Endothelial cell (in vitro differentiated cells): ENCODE measurements around the gene DACH2. TPM values are rescaled to one million over a fixed set of nuclear protein-coding genes. Genes with fewer than 3 reads are reported as not detected.

Experiments used
- DNase-seq: peaks from one replicate; pipeline ENCODE4 v3.0.0; 2021; ENCODE audit warnings: low spot score
- H3K27ac Mint-ChIP-seq: one replicate; pipeline ENCODE4 v1.8.0; 2021; ENCODE audit warnings: mixed read lengths, inconsistent platforms; ENCODE audit not compliant: unreplicated experiment
- H3K27me3 Mint-ChIP-seq: one replicate; pipeline ENCODE4 v1.8.0; 2021; ENCODE audit warnings: mild to moderate bottlenecking, moderate library complexity, mixed read lengths, inconsistent platforms; ENCODE audit not compliant: unreplicated experiment
- H3K36me3 Mint-ChIP-seq: one replicate; pipeline ENCODE4 v1.8.0; 2021; ENCODE audit warnings: mild to moderate bottlenecking, low read depth, mixed read lengths, inconsistent platforms; ENCODE audit not compliant: unreplicated experiment
- H3K4me1 Mint-ChIP-seq: one replicate; pipeline ENCODE4 v1.8.0; 2021; ENCODE audit warnings: mild to moderate bottlenecking, mixed read lengths, inconsistent platforms; ENCODE audit not compliant: unreplicated experiment
- H3K4me3 Mint-ChIP-seq: one replicate; pipeline ENCODE4 v1.8.0; 2021; ENCODE audit warnings: mild to moderate bottlenecking, mixed read lengths, inconsistent platforms; ENCODE audit not compliant: unreplicated experiment
- H3K9me3 Mint-ChIP-seq: one replicate; pipeline ENCODE4 v1.8.0; 2021; ENCODE audit warnings: mixed read lengths, inconsistent platforms; ENCODE audit not compliant: unreplicated experiment
- total RNA-seq: library from RNA; stranded (reverse); fragmentation: NEBNext Ultra II Directional; extraction: Animal tissue kit (Norgen Biotek cat#: 25700); gene quantifications from one replicate; pipeline ENCODE4 v1.2.1, GENCODE V29; 2021; ENCODE audit not compliant: unreplicated experiment
- TF ChIP-seq, protein P1 (sequence below): fragments of 200-600 bp; sonication (generic); IDR thresholded peaks from one replicate; pipeline ENCODE4 v1.5.0; 2021; ENCODE audit warnings: antibody characterized with exemption; ENCODE audit not compliant: unreplicated experiment

DACH2 gene
- total RNA-seq, 1 donor from 2014 or later: 0.08 TPM

DNA sequence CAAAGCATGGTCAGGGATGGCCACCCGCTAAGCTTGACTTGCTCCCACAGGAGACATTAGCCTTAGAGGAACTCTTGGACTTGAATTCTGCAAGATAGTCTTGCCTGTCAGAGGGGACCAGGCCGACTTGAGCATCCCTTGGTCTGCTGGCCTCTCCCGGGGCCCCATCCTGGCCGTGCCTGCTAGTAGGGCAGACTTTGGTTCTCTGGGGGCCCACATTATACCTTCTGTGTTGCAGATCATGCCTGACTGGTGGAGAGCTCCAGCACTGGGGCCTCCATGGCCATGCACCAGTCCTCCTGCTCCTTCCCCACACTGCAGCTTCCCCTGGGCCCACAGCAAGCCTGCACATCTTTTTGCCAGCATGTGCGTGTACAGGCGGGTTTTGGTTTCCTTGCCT, 46.5 kb downstream of the DACH2 start:
- DNase-seq: no peak
- TF ChIP-seq, protein P1, sequence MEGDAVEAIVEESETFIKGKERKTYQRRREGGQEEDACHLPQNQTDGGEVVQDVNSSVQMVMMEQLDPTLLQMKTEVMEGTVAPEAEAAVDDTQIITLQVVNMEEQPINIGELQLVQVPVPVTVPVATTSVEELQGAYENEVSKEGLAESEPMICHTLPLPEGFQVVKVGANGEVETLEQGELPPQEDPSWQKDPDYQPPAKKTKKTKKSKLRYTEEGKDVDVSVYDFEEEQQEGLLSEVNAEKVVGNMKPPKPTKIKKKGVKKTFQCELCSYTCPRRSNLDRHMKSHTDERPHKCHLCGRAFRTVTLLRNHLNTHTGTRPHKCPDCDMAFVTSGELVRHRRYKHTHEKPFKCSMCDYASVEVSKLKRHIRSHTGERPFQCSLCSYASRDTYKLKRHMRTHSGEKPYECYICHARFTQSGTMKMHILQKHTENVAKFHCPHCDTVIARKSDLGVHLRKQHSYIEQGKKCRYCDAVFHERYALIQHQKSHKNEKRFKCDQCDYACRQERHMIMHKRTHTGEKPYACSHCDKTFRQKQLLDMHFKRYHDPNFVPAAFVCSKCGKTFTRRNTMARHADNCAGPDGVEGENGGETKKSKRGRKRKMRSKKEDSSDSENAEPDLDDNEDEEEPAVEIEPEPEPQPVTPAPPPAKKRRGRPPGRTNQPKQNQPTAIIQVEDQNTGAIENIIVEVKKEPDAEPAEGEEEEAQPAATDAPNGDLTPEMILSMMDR: no peak
- Mint-ChIP-seq H3K27ac (no peak overlapping the region), H3K4me3 (no peak overlapping the region), H3K4me1 (no peaks in the 10 kb centered on the region), H3K36me3 (no peaks in the 10 kb centered on the region), H3K9me3 (no peaks in the 10 kb centered on the region), H3K27me3 (no peaks in the 10 kb centered on the region)

DNA sequence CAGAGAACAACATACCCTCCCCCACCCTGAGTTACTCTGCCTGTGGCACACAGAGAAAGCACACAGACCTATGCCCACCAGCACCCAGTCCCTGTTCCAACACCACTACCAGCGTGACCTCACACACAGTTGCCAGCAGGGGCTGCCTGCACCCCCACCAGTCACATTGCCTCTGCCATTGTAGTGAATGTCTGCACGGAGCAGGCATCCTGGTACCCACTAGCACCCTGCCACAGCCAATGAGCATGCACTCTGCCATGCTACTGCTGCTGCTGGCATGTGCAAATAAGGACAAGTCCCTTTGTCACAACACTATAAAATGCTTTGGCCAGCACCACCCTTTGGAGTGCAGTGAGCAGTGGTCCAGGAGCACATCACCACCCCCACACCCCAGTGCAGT, 47.1 kb downstream of the DACH2 start:
- Mint-ChIP-seq H3K36me3 (no peaks in the 10 kb centered on the region), H3K27ac (no peak overlapping the region), H3K4me1 (no peaks in the 10 kb centered on the region), H3K27me3 (no peaks in the 10 kb centered on the region), H3K4me3 (no peak overlapping the region), H3K9me3 (no peaks in the 10 kb centered on the region)
- no peak for DNase-seq
- TF ChIP-seq, protein P1: no peak

DNA sequence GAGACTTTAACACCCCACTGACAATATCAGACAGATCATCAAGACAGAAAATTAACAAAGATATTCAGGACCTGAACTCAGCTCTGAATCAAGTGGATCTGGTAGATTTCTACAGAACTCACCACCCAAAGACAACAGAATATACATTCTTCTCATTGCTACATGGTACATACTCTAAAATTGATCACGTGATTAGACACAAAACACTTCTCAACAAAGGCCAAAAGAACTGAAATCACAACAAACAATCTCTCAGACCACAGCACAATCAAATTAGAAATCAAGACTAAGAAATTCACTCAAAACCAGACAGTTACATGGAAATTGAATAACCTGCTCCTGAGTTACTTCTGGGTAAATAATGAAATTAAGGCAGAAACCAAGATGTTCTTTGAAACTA, 49.6 kb downstream of the DACH2 start:
- no peaks in the 10 kb centered on the region for H3K27me3 Mint-ChIP-seq
- H3K27ac Mint-ChIP-seq: no peak overlapping the region
- no peaks in the 10 kb centered on the region for H3K9me3 Mint-ChIP-seq
- no peak for DNase-seq
- H3K36me3 Mint-ChIP-seq: no peaks in the 10 kb centered on the region
- no peak overlapping the region for H3K4me3 Mint-ChIP-seq
- TF ChIP-seq, protein P1: no peak
- no peaks in the 10 kb centered on the region for H3K4me1 Mint-ChIP-seq

DNA sequence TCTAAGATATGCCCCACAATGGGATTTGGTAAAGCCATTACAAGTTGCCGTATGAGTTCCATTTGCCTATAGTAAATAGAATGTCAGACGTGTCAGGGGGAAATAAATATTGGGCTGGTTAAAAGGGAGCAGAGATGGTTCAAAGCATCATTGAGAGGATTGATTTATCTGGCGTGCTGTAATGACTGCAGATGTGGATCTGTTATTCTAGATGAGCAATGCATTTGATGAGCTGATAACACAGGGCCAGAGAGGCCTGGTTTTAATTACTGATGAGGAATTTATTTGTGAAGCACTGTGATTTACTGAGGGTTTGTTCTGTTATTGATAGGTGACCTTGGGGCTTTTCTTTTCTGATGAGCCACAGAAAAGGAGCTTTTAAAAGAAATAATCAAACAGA, 62.5 kb downstream of the DACH2 start:
- Mint-ChIP-seq H3K27me3 (no peaks in the 10 kb centered on the region), H3K4me3 (no peak overlapping the region), H3K36me3 (no peaks in the 10 kb centered on the region), H3K4me1 (no peaks in the 10 kb centered on the region), H3K9me3 (no peaks in the 10 kb centered on the region), H3K27ac (no peak overlapping the region)
- TF ChIP-seq, protein P1: no peak
- DNase-seq: no peak

DNA sequence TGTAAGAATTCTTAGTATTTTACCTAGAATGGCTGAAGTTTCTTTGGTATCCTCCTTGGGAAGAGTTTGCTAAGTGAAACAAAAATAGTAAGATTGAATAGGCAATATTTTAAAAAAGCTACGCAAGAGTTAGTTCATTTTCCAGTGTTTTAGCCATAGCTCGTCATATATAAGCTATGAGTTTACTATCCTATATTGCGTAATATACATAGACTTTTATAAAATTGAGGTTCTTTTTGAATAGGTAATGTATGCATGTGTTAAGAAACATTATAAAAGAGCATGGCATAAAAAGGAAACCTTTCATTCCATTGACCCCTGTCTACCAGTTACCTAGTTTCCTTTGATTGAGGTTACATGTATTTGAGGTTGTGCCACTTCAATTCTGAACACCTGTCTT, 67.0 kb downstream of the DACH2 start:
- no peaks in the 10 kb centered on the region for H3K4me1 Mint-ChIP-seq
- H3K27ac Mint-ChIP-seq: no peak overlapping the region
- H3K36me3 Mint-ChIP-seq: no peaks in the 10 kb centered on the region
- TF ChIP-seq, protein P1: no peak
- H3K27me3 Mint-ChIP-seq: no peaks in the 10 kb centered on the region
- DNase-seq: no peak
- no peaks in the 10 kb centered on the region for H3K9me3 Mint-ChIP-seq
- no peak overlapping the region for H3K4me3 Mint-ChIP-seq
